ENCODE measurements around the gene MACROD1. TPM values are rescaled to one million over a fixed set of nuclear protein-coding genes. Genes with fewer than 3 reads are reported as not detected.

The MACROD1 gene
- total and polyA plus RNA-seq, 10 of the 15 experiments (the other 5 are each of a cell fraction or from before 2014, with no cell fraction given): 1.2 to 22.7 (median 11.3) TPM; not detected in 1

DNA sequence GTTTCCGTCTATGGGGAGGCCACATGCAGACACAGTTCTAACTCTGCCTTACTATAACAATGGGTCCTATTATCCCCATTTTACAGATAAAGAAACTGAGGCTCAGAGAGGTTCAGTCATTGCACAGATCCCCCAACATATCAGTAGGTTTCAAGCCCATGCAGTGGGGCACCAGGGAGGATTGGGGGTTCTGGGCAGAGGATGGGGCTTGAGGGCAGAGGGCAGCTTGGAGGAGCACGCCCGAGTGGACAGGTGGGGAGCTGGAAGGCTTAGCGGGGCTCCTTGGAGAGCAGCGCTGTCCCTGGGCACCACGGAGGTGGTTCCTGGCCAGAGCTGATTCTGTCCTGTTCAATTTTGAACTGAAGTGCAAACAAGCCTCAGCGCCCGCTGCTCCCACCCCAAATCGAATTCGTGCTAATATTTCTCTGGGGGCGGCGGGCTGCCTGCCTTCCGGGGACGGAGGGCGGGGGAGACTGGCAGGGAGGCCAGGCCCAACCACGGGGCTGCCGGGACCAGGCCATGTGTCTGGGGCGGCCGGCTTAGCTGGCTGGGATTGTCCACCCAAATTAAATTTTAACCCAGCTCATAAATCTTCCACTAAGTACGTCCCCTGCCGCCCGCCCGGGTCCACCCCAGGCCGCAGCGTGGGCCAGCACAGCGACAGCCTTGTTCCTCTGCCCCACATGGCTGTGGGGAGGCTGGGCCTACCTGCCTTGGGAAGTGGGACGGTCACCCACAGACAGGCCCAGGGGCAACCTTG, 80.8 kb downstream of the MACROD1 start (continued):
- TF ChIP-seq, protein P1, sequence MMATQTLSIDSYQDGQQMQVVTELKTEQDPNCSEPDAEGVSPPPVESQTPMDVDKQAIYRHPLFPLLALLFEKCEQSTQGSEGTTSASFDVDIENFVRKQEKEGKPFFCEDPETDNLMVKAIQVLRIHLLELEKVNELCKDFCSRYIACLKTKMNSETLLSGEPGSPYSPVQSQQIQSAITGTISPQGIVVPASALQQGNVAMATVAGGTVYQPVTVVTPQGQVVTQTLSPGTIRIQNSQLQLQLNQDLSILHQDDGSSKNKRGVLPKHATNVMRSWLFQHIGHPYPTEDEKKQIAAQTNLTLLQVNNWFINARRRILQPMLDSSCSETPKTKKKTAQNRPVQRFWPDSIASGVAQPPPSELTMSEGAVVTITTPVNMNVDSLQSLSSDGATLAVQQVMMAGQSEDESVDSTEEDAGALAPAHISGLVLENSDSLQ (IDR thresholded peaks at IDR 0.05): no peak
- no peak for TF ChIP-seq HDAC6 (IDR thresholded peaks at IDR 0.05; ENCODE audit: unreplicated experiment)

DNA sequence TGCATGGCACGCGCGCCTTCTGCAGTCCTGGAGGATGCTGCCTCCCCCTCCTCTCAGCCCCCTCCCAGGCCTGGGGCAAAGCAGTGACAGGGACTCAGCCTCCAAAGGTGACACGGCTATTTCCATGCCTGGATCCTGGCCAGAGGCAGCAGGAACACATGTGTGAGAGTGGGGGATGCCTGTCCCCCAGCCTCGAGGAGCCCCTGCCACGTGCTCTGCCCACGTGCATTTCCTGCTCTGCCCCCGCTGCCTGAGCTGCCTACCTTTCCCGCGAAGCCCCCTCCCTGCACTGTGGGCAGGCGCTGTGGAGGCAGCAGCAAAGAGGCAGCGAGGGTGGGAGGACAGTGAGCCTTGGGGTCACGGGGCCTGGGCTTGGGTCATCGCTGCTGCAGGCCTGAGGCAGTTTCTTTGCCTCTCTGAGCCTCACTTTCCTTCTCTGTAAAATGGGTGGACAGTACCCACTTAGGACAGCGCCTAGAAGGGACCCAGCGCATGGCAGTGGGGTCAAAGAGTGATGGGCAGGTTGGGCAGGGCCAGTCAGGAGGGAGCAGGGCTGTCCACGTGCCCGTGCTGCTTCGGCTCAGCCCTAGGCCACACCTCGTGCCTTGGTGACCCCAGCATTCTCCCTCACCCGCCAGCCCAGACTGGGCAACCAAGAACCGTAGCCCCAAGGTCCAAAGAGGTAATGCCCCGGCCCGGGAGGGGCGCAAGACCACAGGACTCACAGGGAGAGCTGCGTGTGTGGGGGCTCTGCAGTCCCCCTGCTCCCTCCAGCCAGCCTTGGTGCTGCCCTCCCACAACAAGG, 81.6 kb downstream of the MACROD1 start:
- WGBS (ENCODE audit: insufficient coverage, insufficient replicate concordance, low lambda C conversion rate, missing lambda C conversion rate): 35% methylated on average over 26 of the region's 26 CpGs
- TF ChIP-seq MYC (IDR thresholded peaks at IDR 0.05; ENCODE audit: insufficient read depth, insufficient read length, insufficient replicate concordance, low read length, severe bottlenecking): no peak
- TF ChIP-seq LARP7 (IDR thresholded peaks at IDR 0.05): no peak
- TF ChIP-seq BHLHE40 (IDR thresholded peaks at IDR 0.05; ENCODE audit: borderline replicate concordance in 1 of 2, low read depth in 2 of 2, low read length in 1 of 2): no peak
- TF ChIP-seq SIN3A (IDR thresholded peaks at IDR 0.05; ENCODE audit: low read depth, low read length): no peak
- TF ChIP-seq, protein P2, sequence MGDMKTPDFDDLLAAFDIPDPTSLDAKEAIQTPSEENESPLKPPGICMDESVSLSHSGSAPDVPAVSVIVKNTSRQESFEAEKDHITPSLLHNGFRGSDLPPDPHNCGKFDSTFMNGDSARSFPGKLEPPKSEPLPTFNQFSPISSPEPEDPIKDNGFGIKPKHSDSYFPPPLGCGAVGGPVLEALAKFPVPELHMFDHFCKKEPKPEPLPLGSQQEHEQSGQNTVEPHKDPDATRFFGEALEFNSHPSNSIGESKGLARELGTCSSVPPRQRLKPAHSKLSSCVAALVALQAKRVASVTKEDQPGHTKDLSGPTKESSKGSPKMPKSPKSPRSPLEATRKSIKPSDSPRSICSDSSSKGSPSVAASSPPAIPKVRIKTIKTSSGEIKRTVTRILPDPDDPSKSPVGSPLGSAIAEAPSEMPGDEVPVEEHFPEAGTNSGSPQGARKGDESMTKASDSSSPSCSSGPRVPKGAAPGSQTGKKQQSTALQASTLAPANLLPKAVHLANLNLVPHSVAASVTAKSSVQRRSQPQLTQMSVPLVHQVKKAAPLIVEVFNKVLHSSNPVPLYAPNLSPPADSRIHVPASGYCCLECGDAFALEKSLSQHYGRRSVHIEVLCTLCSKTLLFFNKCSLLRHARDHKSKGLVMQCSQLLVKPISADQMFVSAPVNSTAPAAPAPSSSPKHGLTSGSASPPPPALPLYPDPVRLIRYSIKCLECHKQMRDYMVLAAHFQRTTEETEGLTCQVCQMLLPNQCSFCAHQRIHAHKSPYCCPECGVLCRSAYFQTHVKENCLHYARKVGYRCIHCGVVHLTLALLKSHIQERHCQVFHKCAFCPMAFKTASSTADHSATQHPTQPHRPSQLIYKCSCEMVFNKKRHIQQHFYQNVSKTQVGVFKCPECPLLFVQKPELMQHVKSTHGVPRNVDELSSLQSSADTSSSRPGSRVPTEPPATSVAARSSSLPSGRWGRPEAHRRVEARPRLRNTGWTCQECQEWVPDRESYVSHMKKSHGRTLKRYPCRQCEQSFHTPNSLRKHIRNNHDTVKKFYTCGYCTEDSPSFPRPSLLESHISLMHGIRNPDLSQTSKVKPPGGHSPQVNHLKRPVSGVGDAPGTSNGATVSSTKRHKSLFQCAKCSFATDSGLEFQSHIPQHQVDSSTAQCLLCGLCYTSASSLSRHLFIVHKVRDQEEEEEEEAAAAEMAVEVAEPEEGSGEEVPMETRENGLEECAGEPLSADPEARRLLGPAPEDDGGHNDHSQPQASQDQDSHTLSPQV (IDR thresholded peaks at IDR 0.05): no peak
- no peak for TF ChIP-seq FOXM1 (IDR thresholded peaks at IDR 0.05; ENCODE audit: low read depth, low read length)
- no peak for TF ChIP-seq NR2C1 (IDR thresholded peaks at IDR 0.05)
- no peak for TF ChIP-seq MEF2B (IDR thresholded peaks at IDR 0.05; ENCODE audit: partially characterized antibody, poor library complexity, severe bottlenecking)
- TF ChIP-seq STAT3 (IDR thresholded peaks at IDR 0.05; ENCODE audit: low read depth, low read length): no peak
- TF ChIP-seq EED (IDR thresholded peaks at IDR 0.05; ENCODE audit: low read depth): no peak
- TF ChIP-seq CBFB (IDR thresholded peaks at IDR 0.05; ENCODE audit: low read depth): no peak
- TF ChIP-seq STAT1 (conservative IDR thresholded peaks at IDR 0.05): no peak
- TF ChIP-seq PAX8 (IDR thresholded peaks at IDR 0.05): no peak
- no peak for TF ChIP-seq CBX5 (IDR thresholded peaks at IDR 0.05; ENCODE audit: low read depth)

More for the DNA sequence above, 81.6 kb downstream of the MACROD1 start:
- no TSS peak for BruUV-seq (replicated peaks)
- ChIA-PET CTCF (no interaction called here), POLR2A (no interaction called here), SMC1A (ENCODE audit: uncharacterized antibody, unreplicated experiment) (no interaction called here), RAD21 (ENCODE audit: unreplicated experiment) (no interaction called here)
- intact Hi-C loops (cut with micrococcal nuclease; ENCODE audit: unreplicated experiment): no loop called here
- no peak overlapping the region for H2AFZ ChIP-seq (ENCODE audit: control insufficient read depth, low read depth, low read length)
- no peaks in the 10 kb centered on the region for H3K4me1 ChIP-seq (ENCODE audit: control insufficient read depth, insufficient read depth, low read length)
- FAIRE-seq (no peak), DNase-seq (ENCODE audit: low read depth, low spot score) (no peak), ATAC-seq (no peak)
- in situ Hi-C loops (cut with MboI): no loop called here
- no peaks in the 10 kb centered on the region for H3K9me3 ChIP-seq (replicated peaks; ENCODE audit: control insufficient read depth, insufficient read depth, low read length)
- no peaks in the 10 kb centered on the region for H4K20me1 ChIP-seq (ENCODE audit: control insufficient read depth, insufficient read depth)
- no peak overlapping the region for H3K27ac ChIP-seq (ENCODE audit: control insufficient read depth, insufficient read depth)
- no peak overlapping the region for H3K9ac ChIP-seq (ENCODE audit: control insufficient read depth, insufficient read depth, low read length)
- no peaks in the 10 kb centered on the region for H3K36me3 ChIP-seq (ENCODE audit: control insufficient read depth in 2 of 2, insufficient read depth in 2 of 2, low read length in 1 of 2)
- H3K4me2 ChIP-seq (ENCODE audit: control insufficient read depth, insufficient read depth): no peak overlapping the region
- no peaks in the 10 kb centered on the region for H3K79me2 ChIP-seq (ENCODE audit: control insufficient read depth, insufficient read depth, low read length)
- H3K4me3 ChIP-seq: no peak overlapping the region
- no peaks in the 10 kb centered on the region; a peak in 2 of 4 replicates for H3K27me3 ChIP-seq (replicated peaks in 1 of 2; ENCODE audit: control insufficient read depth in 2 of 2, insufficient read depth in 2 of 2, low read length in 1 of 2)

All from GM12878 (cell line).